ENCODE measurements around the gene ADAMTSL5. TPM values are rescaled to one million over a fixed set of nuclear protein-coding genes. Genes with fewer than 3 reads are reported as not detected.
A peak's percentile ranks its signal among the peaks of the same experiment; 100 is the strongest.

The ADAMTSL5 gene
- total and polyA plus RNA-seq, 2 of the 8 experiments (the other 6 are each of a cell fraction or from before 2014, with no cell fraction given), result 0.82 to 0.99 TPM

- Histone ChIP-seq H3K23me2 (ENCODE audit: low read depth, low read length) (peaks cover 3% of the 10 kb centered on the region; the same call in 1 of the 2 replicates), H3K9ac (replicated peaks in 1 of 4; ENCODE audit: extremely low read depth in 1 of 4, low read depth in 3 of 4, low read length in 3 of 4) (no peak overlapping the region), H2BK12ac (ENCODE audit: low read depth, low read length) (no peak overlapping the region), H3K27me3 (replicated peaks in 1 of 4; ENCODE audit: control insufficient read depth in 3 of 4, extremely low read depth in 1 of 4, insufficient read depth in 3 of 4, low read length in 3 of 4) (peaks cover 6 to 24% (median 14%) of the 10 kb centered on the region in 4 experiments), H3K9me3 (ENCODE audit: insufficient read depth in 2 of 2, low read depth in 1 of 2, low read length in 1 of 2) (no peaks in the 10 kb centered on the region), H2BK15ac (ENCODE audit: low read length) (no peak overlapping the region), H2AK5ac (ENCODE audit: low read depth, low read length) (no peak overlapping the region), H2AFZ (ENCODE audit: low read length) (no peak overlapping the region), H4K91ac (replicated peaks; ENCODE audit: insufficient read length, low read length) (no peak overlapping the region), H4K20me1 (replicated peaks in 1 of 2; ENCODE audit: control insufficient read depth in 1 of 2, insufficient read depth in 2 of 2, low read length in 2 of 2) (peaks cover 2 to 9% of the 10 kb centered on the region in 2 experiments), H2BK120ac (replicated peaks; ENCODE audit: low read depth, low read length) (no peak overlapping the region), H3K36me3 (ENCODE audit: control insufficient read depth in 2 of 4, insufficient read depth in 4 of 4, low read length in 3 of 4) (peaks cover 0 to 2% (median 0%) of the 10 kb centered on the region in 4 experiments; a peak in 2 of 8 replicates), H3K56ac (replicated peaks; ENCODE audit: insufficient read length, low read depth, low read length) (no peak overlapping the region), H4K5ac (ENCODE audit: insufficient read length, low read depth, low read length) (no peak overlapping the region), H4K8ac (ENCODE audit: extremely low read depth, insufficient read depth, low read length) (peak overlapping the region; percentile 68; the same call in 1 of the 2 replicates), H3K4me2 (ENCODE audit: insufficient read depth in 1 of 2, low read depth in 2 of 2, low read length in 2 of 2) (no peak overlapping the region), H3K18ac (ENCODE audit: extremely low read depth, low read length) (no peak overlapping the region), H2BK20ac (ENCODE audit: low read length) (no peak overlapping the region), H3K27ac (ENCODE audit: low read depth, low read length) (no peak overlapping the region), H3K4me1 (replicated peaks in 1 of 4; ENCODE audit: control insufficient read depth in 3 of 4, insufficient read depth in 4 of 4, low read length in 3 of 4) (peaks cover 0 to 13% (median 9%) of the 10 kb centered on the region in 4 experiments; a peak in 5 of 7 replicates), H3K79me1 (ENCODE audit: low read depth, low read length) (no peaks in the 10 kb centered on the region; the same call in 1 of the 2 replicates), H3K79me2 (ENCODE audit: control insufficient read depth in 1 of 2, insufficient read depth in 2 of 2, low read length in 2 of 2) (no peaks in the 10 kb centered on the region), H3K4me3 (ENCODE audit: extremely low read depth in 1 of 4, insufficient read depth in 2 of 4, low read depth in 3 of 4, low read length in 4 of 4) (no peak overlapping the region), H3K23ac (ENCODE audit: insufficient read length) (no peak overlapping the region), H3K14ac (ENCODE audit: insufficient read length) (no peak overlapping the region), H3K4ac (replicated peaks; ENCODE audit: insufficient read length, low read depth, low read length) (no peak overlapping the region), H2BK5ac (ENCODE audit: low read depth, low read length) (no peak overlapping the region)
- FAIRE-seq (no peak), DNase-seq (ENCODE audit: low read depth in 1 of 2, low spot score in 2 of 2) (no peak)
- WGBS, 2 experiments (ENCODE audit: extremely low coverage in 1 of 2, insufficient coverage in 1 of 2, insufficient read length in 1 of 2, insufficient replicate concordance in 2 of 2, low coverage in 1 of 2, low lambda C conversion rate in 2 of 2, missing lambda C conversion rate in 1 of 2), result 94% methylated on average over 36 of the region's 36 CpGs; no CpG with 5 or more reads in 1 of the 2 experiments
- ChIA-PET CTCF (ENCODE audit: partially characterized antibody) (interaction anchor here (0.5 to 1.1 kb wide), 3 partner anchors 13 to 705 kb away, joined by 3 to 5 read pairs (median 3); no protein-coding TSS in a partner anchor), POLR2A (ENCODE audit: partially characterized antibody) (no interaction called here)
- TF ChIP-seq GABPA (IDR thresholded peaks at IDR 0.05; ENCODE audit: borderline replicate concordance, insufficient read depth, low read length) (no peak), CTCF (IDR thresholded peaks at IDR 0.05; ENCODE audit: control extremely low read depth in 1 of 3, insufficient read depth in 1 of 3, low read depth in 1 of 3, low read length in 3 of 3) (no peak), FOSL1 (IDR thresholded peaks at IDR 0.05; ENCODE audit: insufficient read depth, low read depth, low read length) (no peak), POLR2AphosphoS5 (IDR thresholded peaks at IDR 0.05; ENCODE audit: low read depth, low read length) (no peak), POLR2A (IDR thresholded peaks at IDR 0.05; ENCODE audit: control extremely low read depth in 1 of 2, low read depth in 2 of 2, low read length in 2 of 2) (no peak), USF2 (IDR thresholded peaks at IDR 0.05; ENCODE audit: low read length) (no peak), SUZ12 (IDR thresholded peaks at IDR 0.05; ENCODE audit: low read length) (no peak)
These were observed 52.5 kb downstream of the ADAMTSL5 start for GRCh38 chr19:1460033-1460995.
